H1 (cell line): ENCODE results near the gene HIGD1B. TPM values are rescaled to one million over a fixed set of nuclear protein-coding genes. Genes with fewer than 3 reads are reported as not detected.

Source experiments
- CTCF ChIA-PET: fragments of 300-600 bp; sonication (Branson Sonifier 250); formaldehyde crosslinking; loops from one replicate; lab custom pipeline; 2021; ENCODE audit not compliant: partially characterized antibody; lab: Charles Lee
- POLR2A ChIA-PET: fragments of 300-600 bp; sonication (Branson Sonifier 250); formaldehyde crosslinking; loops from one replicate; lab custom pipeline; 2021; ENCODE audit warnings: inconsistent platforms; ENCODE audit not compliant: partially characterized antibody; lab: Charles Lee
- DNase-seq, 2 experiments: peaks; one replicate each; pipeline versions ENCODE4 v3.0.0 to v3.0.0-alpha.2; 2010 to 2022; ENCODE audit warnings: low spot score in 2 of 2, low read depth in 1 of 2, mixed read lengths in 1 of 2
- FAIRE-seq: peaks from 2 replicates; lab custom pipeline; 2011; peaks lifted over from hg19 to GRCh38; lab: Jason Lieb, UNC
- H2AFZ ChIP-seq: 2 replicates; pipeline ENCODE4 v1.8.1; 2012; ENCODE audit warnings: low read length, inconsistent platforms
- H2AK5ac ChIP-seq: 2 replicates; pipeline ENCODE4 v1.6.1; 2013; ENCODE audit warnings: low read depth, low read length
- H2BK120ac ChIP-seq: replicated peaks from 2 replicates; pipeline ENCODE3; 2013; ENCODE audit warnings: low read depth, low read length, inconsistent platforms
- H2BK12ac ChIP-seq: 2 replicates; pipeline ENCODE4 v1.6.1; 2013; ENCODE audit warnings: low read depth, low read length
- H2BK15ac ChIP-seq: 2 replicates; pipeline ENCODE4 v1.6.1; 2013; ENCODE audit warnings: low read length
- H2BK20ac ChIP-seq: 2 replicates; pipeline ENCODE4 v1.6.1; 2013; ENCODE audit warnings: low read length
- H2BK5ac ChIP-seq: 2 replicates; pipeline ENCODE4 v1.6.1; 2013; ENCODE audit warnings: low read depth, low read length
- H3K14ac ChIP-seq: 2 replicates; pipeline ENCODE4 v1.6.1; 2013; ENCODE audit warnings: inconsistent platforms; ENCODE audit not compliant: insufficient read length
- H3K18ac ChIP-seq: 2 replicates; pipeline ENCODE4 v1.6.1; 2013; ENCODE audit warnings: low read length; ENCODE audit errors: extremely low read depth
- H3K23ac ChIP-seq: 2 replicates; pipeline ENCODE4 v1.6.1; 2013; ENCODE audit warnings: inconsistent platforms; ENCODE audit not compliant: insufficient read length
- H3K23me2 ChIP-seq: 2 replicates; pipeline ENCODE4 v1.6.1; 2013; ENCODE audit warnings: low read depth, low read length
- H3K27ac ChIP-seq: 2 replicates; pipeline ENCODE4 v1.6.1; 2011; ENCODE audit warnings: low read depth, low read length, inconsistent platforms
- H3K27me3 ChIP-seq, 4 experiments: replicated peaks in 1 of 4; 1 replicate in 1 of 4; 2 replicates in 3 of 4; pipeline versions ENCODE4 v1.6.1 to v1.8.1; 2011 to 2013; ENCODE audit warnings: low read length in 3 of 4, mild to moderate bottlenecking in 3 of 4, inconsistent platforms in 2 of 4, mixed read lengths in 2 of 4, moderate library complexity in 1 of 4; ENCODE audit not compliant: control insufficient read depth in 3 of 4, insufficient read depth in 3 of 4; ENCODE audit errors: extremely low read depth in 1 of 4
- H3K36me3 ChIP-seq, 4 experiments: 2 replicates each; pipeline versions ENCODE4 v1.6.1 to v1.8.1; 2011 to 2013; ENCODE audit warnings: mild to moderate bottlenecking in 4 of 4, low read length in 3 of 4, moderate library complexity in 2 of 4, control low read depth in 1 of 4, inconsistent platforms in 1 of 4; ENCODE audit not compliant: insufficient read depth in 4 of 4, control insufficient read depth in 2 of 4
- H3K4ac ChIP-seq: replicated peaks from 2 replicates; pipeline ENCODE3; 2013; ENCODE audit warnings: low read length, low read depth, mixed read lengths, inconsistent platforms; ENCODE audit not compliant: insufficient read length
- H3K4me1 ChIP-seq, 4 experiments: replicated peaks in 1 of 4; 1 replicate in 1 of 4; 2 replicates in 3 of 4; pipeline versions ENCODE4 v1.6.1 to v1.8.1; 2011 to 2013; ENCODE audit warnings: low read length in 3 of 4, inconsistent platforms in 2 of 4, mixed read lengths in 1 of 4; ENCODE audit not compliant: insufficient read depth in 4 of 4, control insufficient read depth in 3 of 4
- H3K4me2 ChIP-seq, 2 experiments: 2 replicates each; pipeline versions ENCODE4 v1.6.1 to v1.8.1; 2011 to 2013; ENCODE audit warnings: low read depth in 2 of 2, low read length in 2 of 2, control low read depth in 1 of 2, inconsistent platforms in 1 of 2, mild to moderate bottlenecking in 1 of 2; ENCODE audit not compliant: insufficient read depth in 1 of 2
- H3K4me3 ChIP-seq, 4 experiments: fragments of 200-600, 300-600 bp in 1 of 4; sonication (generic), shearing (Covaris generic), sonication (Bioruptor Twin) in 1 of 4; 2 replicates each; pipeline versions ENCODE4 v1.5.1 to v1.8.1; 2011 to 2016; ENCODE audit warnings: low read length in 4 of 4, low read depth in 3 of 4, control low read depth in 2 of 4, inconsistent platforms in 2 of 4, mild to moderate bottlenecking in 2 of 4, mixed read lengths in 1 of 4, moderate library complexity in 1 of 4; ENCODE audit not compliant: insufficient read depth in 2 of 4; ENCODE audit errors: extremely low read depth in 1 of 4
- H3K56ac ChIP-seq: replicated peaks from 2 replicates; pipeline ENCODE3; 2013; ENCODE audit warnings: low read depth, mild to moderate bottlenecking, mixed read lengths, low read length, inconsistent platforms; ENCODE audit not compliant: insufficient read length
- H3K79me1 ChIP-seq: 2 replicates; pipeline ENCODE4 v1.6.1; 2013; ENCODE audit warnings: low read depth, low read length, control low read depth
- H3K79me2 ChIP-seq, 2 experiments: 2 replicates each; pipeline versions ENCODE4 v1.6.1 to v1.8.1; 2012 to 2013; ENCODE audit warnings: low read length in 2 of 2, mild to moderate bottlenecking in 2 of 2, inconsistent platforms in 1 of 2; ENCODE audit not compliant: insufficient read depth in 2 of 2, control insufficient read depth in 1 of 2
- H3K9ac ChIP-seq, 4 experiments: replicated peaks in 1 of 4; 1 replicate in 1 of 4; 2 replicates in 3 of 4; pipeline versions ENCODE4 v1.6.1 to v1.8.1; 2011 to 2013; ENCODE audit warnings: low read depth in 3 of 4, low read length in 3 of 4, control low read depth in 2 of 4, mild to moderate bottlenecking in 2 of 4, moderate library complexity in 2 of 4, inconsistent platforms in 1 of 4; ENCODE audit errors: extremely low read depth in 1 of 4
- H3K9me3 ChIP-seq, 2 experiments: 2 replicates each; pipeline versions ENCODE4 v1.6.1 to v1.8.1; 2012 to 2013; ENCODE audit warnings: mild to moderate bottlenecking in 2 of 2, moderate library complexity in 2 of 2, control low read depth in 1 of 2, inconsistent platforms in 1 of 2, low read depth in 1 of 2, low read length in 1 of 2, mixed read lengths in 1 of 2; ENCODE audit not compliant: insufficient read depth in 2 of 2
- H4K20me1 ChIP-seq, 2 experiments: replicated peaks in 1 of 2; 2 replicates each; pipeline versions ENCODE3 to v1.8.1; 2011 to 2013; ENCODE audit warnings: inconsistent platforms in 2 of 2, low read length in 2 of 2, mild to moderate bottlenecking in 1 of 2; ENCODE audit not compliant: insufficient read depth in 2 of 2, control insufficient read depth in 1 of 2
- H4K5ac ChIP-seq: 2 replicates; pipeline ENCODE4 v1.6.1; 2013; ENCODE audit warnings: low read length, low read depth, mixed read lengths, inconsistent platforms; ENCODE audit not compliant: insufficient read length
- H4K8ac ChIP-seq: 2 replicates; pipeline ENCODE4 v1.8.0; 2013; ENCODE audit warnings: mild to moderate bottlenecking, moderate library complexity, low read length, inconsistent platforms; ENCODE audit not compliant: insufficient read depth; ENCODE audit errors: extremely low read depth
- H4K91ac ChIP-seq: replicated peaks from 2 replicates; pipeline ENCODE3; 2013; ENCODE audit warnings: low read length, mixed read lengths, inconsistent platforms; ENCODE audit not compliant: insufficient read length
- EZH2 ChIP-seq: fragments of 200-600 bp; sonication (generic); IDR thresholded peaks from 2 replicates; pipeline ENCODE4 v1.7.1; 2012; ENCODE audit warnings: low read depth, mild to moderate bottlenecking, moderate library complexity, low read length, inconsistent platforms; ENCODE audit not compliant: severe bottlenecking
- HDAC6 ChIP-seq: IDR thresholded peaks from one replicate; pipeline ENCODE4 v1.7.1; 2012; ENCODE audit warnings: low read depth, mild to moderate bottlenecking, inconsistent platforms, low read length, moderate library complexity
- JUN ChIP-seq: IDR thresholded peaks from 2 replicates; pipeline ENCODE4 v1.6.1; 2011; ENCODE audit warnings: low read depth, mild to moderate bottlenecking, improper control_type of control experiment, low read length
- KDM4A ChIP-seq: IDR thresholded peaks from one replicate; pipeline ENCODE4 v1.7.1; 2012; ENCODE audit warnings: low read depth, mild to moderate bottlenecking, moderate library complexity, low read length, inconsistent platforms; ENCODE audit not compliant: severe bottlenecking
- NRF1 ChIP-seq: IDR thresholded peaks from 2 replicates; pipeline ENCODE4 v1.6.1; 2011; ENCODE audit warnings: mild to moderate bottlenecking, low read depth, low read length, improper control_type of control experiment
- SUZ12 ChIP-seq: fragments of 200-600 bp; sonication (generic); IDR thresholded peaks from 2 replicates; pipeline ENCODE4 v1.6.1; 2012; ENCODE audit warnings: mild to moderate bottlenecking, inconsistent platforms, low read length, moderate library complexity, mixed read lengths
- USF2 ChIP-seq: IDR thresholded peaks from 2 replicates; pipeline ENCODE4 v1.6.1; 2011; ENCODE audit warnings: low read length, improper control_type of control experiment
- WGBS, 2 experiments: shearing (Covaris generic) in 1 of 2; methylation state at CpG; one replicate each; pipeline versions ENCODE4 v1.1.6 to v1.1.7; 2013 to 2015; ENCODE audit warnings: low lambda C conversion rate in 2 of 2, mixed read lengths in 2 of 2, inconsistent platforms in 1 of 2, low coverage in 1 of 2, missing lambda C conversion rate in 1 of 2; ENCODE audit not compliant: insufficient replicate concordance in 2 of 2, insufficient coverage in 1 of 2, insufficient read length in 1 of 2; ENCODE audit errors: extremely low coverage in 1 of 2, missing lambda C conversion rate in 1 of 2; 5-methylcytosine and 5-hydroxymethylcytosine counted together
- polyA plus RNA-seq, 7 experiments: library from polyadenylated mRNA; depleted of rRNA in 3 of 7; stranded (reverse) in 5 of 7; unstranded in 2 of 7; fragments of >200 nt in 5 of 7; fragments of 200-250 nt in 2 of 7; gene quantifications; 1 replicate in 5 of 7; 2 replicates in 1 of 7; 4 replicates in 1 of 7; pipeline versions ENCODE4 v1.2.1 to v1.2.3, GENCODE V29; 2011 to 2013; ENCODE audit warnings: missing spikeins in 2 of 7, mixed read lengths in 2 of 7
- total RNA-seq: library from RNA; stranded (reverse); fragmentation: NEBNext Ultra II Directional; extraction: Animal tissue kit (Norgen Biotek cat#: 25700); gene quantifications from 2 replicates; pipeline ENCODE4 v1.2.1, GENCODE V29; 2021

HIGD1B gene
- total and polyA plus RNA-seq, 2 of the 8 experiments (the other 6 are each of a cell fraction or from before 2014, with no cell fraction given) = not detected

DNA sequence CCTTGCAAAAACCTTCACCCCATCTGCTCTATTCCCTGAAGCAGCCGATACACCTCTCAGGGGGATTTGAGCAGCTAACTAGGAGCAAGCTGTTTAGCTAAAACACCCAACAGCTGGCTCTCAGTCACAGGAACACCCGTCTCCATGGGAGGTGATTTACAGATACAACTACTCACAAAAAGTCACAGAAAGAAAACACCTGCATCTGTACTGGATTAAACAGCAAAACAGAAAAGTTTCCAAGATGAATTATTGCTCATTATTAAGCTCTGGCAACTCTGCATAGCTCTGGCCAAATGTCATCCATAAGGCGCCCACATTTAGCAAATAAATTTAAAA, 39.9 kb upstream of the HIGD1B start:
- Histone ChIP-seq H2AK5ac (no peak overlapping the region), H3K27ac (no peak overlapping the region), H2BK20ac (no peak overlapping the region), H2BK15ac (no peak overlapping the region), H3K4me2 (no peak overlapping the region), H2BK12ac (no peak overlapping the region), H2BK120ac (no peak overlapping the region), H2BK5ac (no peak overlapping the region), H3K56ac (no peak overlapping the region), H3K4ac (no peak overlapping the region), H2AFZ (no peak overlapping the region), H3K79me2 (peaks cover 7 to 84% of the 10 kb centered on the region in 2 experiments; a peak in 3 of 4 replicates), H3K9ac (no peak overlapping the region), H3K9me3 (no peaks in the 10 kb centered on the region), H3K18ac (no peak overlapping the region), H4K20me1 (peaks cover 25% of the 10 kb centered on the region in 2 experiments), H3K4me3 (no peak overlapping the region), H3K23me2 (no peaks in the 10 kb centered on the region), H3K79me1 (peaks cover 5% of the 10 kb centered on the region), H3K14ac (no peak overlapping the region), H3K36me3 (peaks cover 10 to 33% (median 24%) of the 10 kb centered on the region in 4 experiments), H4K91ac (no peak overlapping the region), H3K23ac (no peak overlapping the region), H3K4me1 (no peaks in the 10 kb centered on the region), H4K5ac (no peak overlapping the region), H3K27me3 (no peaks in the 10 kb centered on the region), H4K8ac (no peak overlapping the region)
- WGBS, 2 experiments = 88% methylated on average over 3 of the region's 3 CpGs; no CpG with 5 or more reads in 1 of the 2 experiments
- ChIA-PET POLR2A (interaction anchor here (0.9 to 1.0 kb wide), 2 partner anchors 13 to 61 kb away, joined by 3 to 4 read pairs; no protein-coding TSS in a partner anchor), CTCF (interaction anchor here (1.0 to 1.6 kb wide), 3 partner anchors 10 to 57 kb away, joined by 3 to 6 read pairs (median 4); no protein-coding TSS in a partner anchor)
- DNase-seq (no peak), FAIRE-seq (no peak)
- TF ChIP-seq SUZ12 (no peak), NRF1 (no peak), EZH2 (no peak), KDM4A (no peak), HDAC6 (no peak), USF2 (no peak), JUN (no peak)
